Astrocyte (in vitro differentiated cells and primary cell): ENCODE data around the gene TMEM14B.

Source experiments
- CTCF ChIP-seq: IDR thresholded peaks from 2 replicates; pipeline ENCODE4 v1.5.1; 2011; ENCODE audit warnings: low read depth, mild to moderate bottlenecking, inconsistent platforms, low read length, moderate library complexity; ENCODE audit not compliant: insufficient read depth
- EZH2 ChIP-seq: IDR thresholded peaks from 2 replicates; pipeline ENCODE4 v1.6.1; 2012; ENCODE audit warnings: mild to moderate bottlenecking, low read length, inconsistent platforms; ENCODE audit not compliant: insufficient read depth

DNA sequence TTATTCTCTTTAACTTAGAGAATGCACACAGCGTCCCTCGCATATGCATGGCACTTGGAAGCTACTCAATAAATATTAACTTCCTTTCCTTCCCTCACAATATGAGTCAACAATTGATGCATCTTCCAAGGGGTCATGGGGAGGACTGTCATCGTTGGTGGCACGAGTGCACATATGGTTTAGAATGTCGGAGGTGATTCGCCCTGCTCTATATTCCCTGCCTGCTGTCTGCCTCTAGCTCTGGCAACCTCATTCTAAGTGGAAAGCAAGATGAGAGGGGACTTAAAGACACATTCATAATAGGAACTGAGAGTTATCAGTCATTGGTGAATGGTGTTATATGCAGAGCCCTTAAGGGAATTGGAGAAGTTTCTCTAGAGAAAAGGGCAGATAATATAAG, 46.1 kb downstream of the TMEM14B start:
- TF ChIP-seq CTCF = no peak
- no peak for TF ChIP-seq EZH2
